ENCODE measurements around the gene SLC8A1.

SLC8A1 gene

DNA sequence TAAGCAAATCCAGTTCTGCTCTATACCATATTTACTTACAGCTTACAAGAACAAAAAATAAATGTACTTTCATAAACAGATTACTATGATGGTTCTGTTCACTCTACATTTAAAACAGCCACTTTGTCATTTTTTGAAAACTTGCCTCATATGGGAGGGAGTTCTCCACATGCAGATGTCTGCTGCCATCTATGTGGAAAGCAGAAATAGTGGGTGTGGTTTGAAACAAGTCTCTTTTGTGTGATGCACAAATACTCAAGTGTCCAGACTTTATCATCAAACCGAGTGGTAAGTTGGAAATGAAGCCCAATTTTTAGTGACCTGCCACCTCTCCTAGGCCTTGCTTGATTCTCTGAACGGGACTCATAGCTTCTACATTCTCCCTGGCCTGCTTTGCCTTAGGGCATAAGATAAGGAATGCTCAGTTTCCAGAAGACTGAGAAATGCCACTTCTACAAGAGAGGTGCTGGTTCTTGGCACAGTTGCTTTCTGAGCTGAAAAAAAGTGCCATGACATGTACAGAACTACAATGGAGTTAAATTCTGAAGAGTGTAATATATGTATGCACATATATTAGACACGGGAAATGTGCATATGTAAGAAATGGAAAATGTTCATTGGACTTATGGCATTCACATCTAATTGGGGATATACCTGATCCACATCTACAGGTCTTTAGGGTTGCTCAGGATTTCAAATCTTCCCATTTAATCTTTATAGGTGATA lies 221.0 kb downstream of the SLC8A1 start:
- Histone ChIP-seq H4K20me1 (ENCODE audit: insufficient read depth, low read length) (no peaks in the 10 kb centered on the region), H3K9me3 (ENCODE audit: insufficient read depth, low read length, severe bottlenecking) (no peaks in the 10 kb centered on the region), H3K4me1 (ENCODE audit: insufficient read depth, low read length) (no peaks in the 10 kb centered on the region), H3K27me3 (ENCODE audit: insufficient read depth, low read length, poor library complexity) (no peaks in the 10 kb centered on the region), H3K79me2 (ENCODE audit: insufficient read depth, low read length) (no peaks in the 10 kb centered on the region), H3K9ac (ENCODE audit: low read depth, low read length) (no peak overlapping the region), H2AFZ (ENCODE audit: low read depth, low read length) (no peak overlapping the region), H3K4me3 (ENCODE audit: low read depth in 1 of 2, low read length in 2 of 2) (no peak overlapping the region), H3K27ac (ENCODE audit: low read length) (no peak overlapping the region), H3K36me3 (ENCODE audit: insufficient read depth, low read length) (no peaks in the 10 kb centered on the region), H3K4me2 (ENCODE audit: insufficient read depth, low read length) (no peak overlapping the region)
- ATAC-seq (ENCODE audit: insufficient read depth, low read depth) (no peak), DNase-seq (no peak)
- no peak for TF ChIP-seq EZH2 (IDR thresholded peaks at IDR 0.05; ENCODE audit: borderline replicate concordance, low read depth, low read length, severe bottlenecking)
- TF ChIP-seq, protein P1, sequence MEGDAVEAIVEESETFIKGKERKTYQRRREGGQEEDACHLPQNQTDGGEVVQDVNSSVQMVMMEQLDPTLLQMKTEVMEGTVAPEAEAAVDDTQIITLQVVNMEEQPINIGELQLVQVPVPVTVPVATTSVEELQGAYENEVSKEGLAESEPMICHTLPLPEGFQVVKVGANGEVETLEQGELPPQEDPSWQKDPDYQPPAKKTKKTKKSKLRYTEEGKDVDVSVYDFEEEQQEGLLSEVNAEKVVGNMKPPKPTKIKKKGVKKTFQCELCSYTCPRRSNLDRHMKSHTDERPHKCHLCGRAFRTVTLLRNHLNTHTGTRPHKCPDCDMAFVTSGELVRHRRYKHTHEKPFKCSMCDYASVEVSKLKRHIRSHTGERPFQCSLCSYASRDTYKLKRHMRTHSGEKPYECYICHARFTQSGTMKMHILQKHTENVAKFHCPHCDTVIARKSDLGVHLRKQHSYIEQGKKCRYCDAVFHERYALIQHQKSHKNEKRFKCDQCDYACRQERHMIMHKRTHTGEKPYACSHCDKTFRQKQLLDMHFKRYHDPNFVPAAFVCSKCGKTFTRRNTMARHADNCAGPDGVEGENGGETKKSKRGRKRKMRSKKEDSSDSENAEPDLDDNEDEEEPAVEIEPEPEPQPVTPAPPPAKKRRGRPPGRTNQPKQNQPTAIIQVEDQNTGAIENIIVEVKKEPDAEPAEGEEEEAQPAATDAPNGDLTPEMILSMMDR (IDR thresholded peaks at IDR 0.05; ENCODE audit: borderline replicate concordance, extremely low read depth, low read length, poor library complexity, severe bottlenecking), result peak; percentile 23

DNA sequence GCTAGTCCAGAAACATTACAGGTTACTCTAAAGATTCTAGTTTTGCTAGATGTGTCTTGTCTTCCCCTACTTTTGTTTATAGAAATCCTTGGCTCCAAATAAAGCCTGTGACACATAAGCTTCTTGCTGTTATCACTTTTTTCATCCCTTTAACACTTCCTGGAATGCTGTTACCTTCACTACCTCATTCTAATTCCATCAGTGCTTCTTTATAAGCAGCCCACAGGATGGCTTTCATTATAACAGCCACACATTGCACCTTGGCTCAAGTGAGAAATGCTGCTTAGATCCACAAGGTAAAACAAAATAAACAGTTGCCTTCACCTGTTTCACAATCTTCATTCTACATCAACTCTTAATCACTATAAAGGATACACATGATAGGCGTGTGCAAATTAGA lies 221.7 kb downstream of the SLC8A1 start:
- no peak for ATAC-seq (ENCODE audit: insufficient read depth, low read depth)
- Histone ChIP-seq H3K79me2 (ENCODE audit: insufficient read depth, low read length) (no peaks in the 10 kb centered on the region), H3K9ac (ENCODE audit: low read depth, low read length) (no peak overlapping the region), H3K4me3 (ENCODE audit: low read depth in 1 of 2, low read length in 2 of 2) (no peak overlapping the region), H3K36me3 (ENCODE audit: insufficient read depth, low read length) (no peaks in the 10 kb centered on the region), H3K27ac (ENCODE audit: low read length) (no peak overlapping the region), H3K9me3 (ENCODE audit: insufficient read depth, low read length, severe bottlenecking) (no peaks in the 10 kb centered on the region), H3K27me3 (ENCODE audit: insufficient read depth, low read length, poor library complexity) (no peaks in the 10 kb centered on the region), H4K20me1 (ENCODE audit: insufficient read depth, low read length) (no peaks in the 10 kb centered on the region), H3K4me1 (ENCODE audit: insufficient read depth, low read length) (no peaks in the 10 kb centered on the region), H2AFZ (ENCODE audit: low read depth, low read length) (no peak overlapping the region), H3K4me2 (ENCODE audit: insufficient read depth, low read length) (no peak overlapping the region)
- DNase-seq, result no peak
- no peak for TF ChIP-seq EZH2 (IDR thresholded peaks at IDR 0.05; ENCODE audit: borderline replicate concordance, low read depth, low read length, severe bottlenecking)
- TF ChIP-seq, protein P1 (IDR thresholded peaks at IDR 0.05; ENCODE audit: borderline replicate concordance, extremely low read depth, low read length, poor library complexity, severe bottlenecking), result no peak

DNA sequence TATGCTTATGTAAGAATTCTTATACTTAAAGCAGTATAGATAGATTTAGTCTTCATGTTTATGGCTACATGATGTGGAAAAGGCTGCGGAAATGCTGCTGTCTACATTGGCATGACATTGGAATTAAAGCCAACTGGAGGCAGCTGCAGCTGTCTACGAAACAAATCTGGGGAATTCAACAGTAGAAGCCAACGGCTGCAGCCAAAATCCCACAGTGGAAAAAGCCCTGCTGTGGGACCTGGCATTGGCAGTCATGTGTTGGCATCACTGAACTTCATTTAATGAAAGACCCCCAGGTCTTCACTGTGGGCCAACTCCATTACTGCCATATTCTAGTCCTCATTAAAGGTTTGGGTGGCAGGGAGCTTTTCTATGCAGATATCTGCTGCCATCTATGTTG lies 223.6 kb downstream of the SLC8A1 start:
- DNase-seq (no peak), ATAC-seq (ENCODE audit: insufficient read depth, low read depth) (no peak)
- no peak for TF ChIP-seq EZH2 (IDR thresholded peaks at IDR 0.05; ENCODE audit: borderline replicate concordance, low read depth, low read length, severe bottlenecking)
- TF ChIP-seq, protein P1 (IDR thresholded peaks at IDR 0.05; ENCODE audit: borderline replicate concordance, extremely low read depth, low read length, poor library complexity, severe bottlenecking), result no peak
- H3K79me2 ChIP-seq (ENCODE audit: insufficient read depth, low read length), result no peaks in the 10 kb centered on the region
- no peaks in the 10 kb centered on the region for H3K4me1 ChIP-seq (ENCODE audit: insufficient read depth, low read length)
- no peaks in the 10 kb centered on the region for H3K36me3 ChIP-seq (ENCODE audit: insufficient read depth, low read length)
- no peak overlapping the region for H3K27ac ChIP-seq (ENCODE audit: low read length)
- H3K4me2 ChIP-seq (ENCODE audit: insufficient read depth, low read length), result no peak overlapping the region
- H3K9ac ChIP-seq (ENCODE audit: low read depth, low read length), result no peak overlapping the region
- H2AFZ ChIP-seq (ENCODE audit: low read depth, low read length), result no peak overlapping the region
- H3K4me3 ChIP-seq (ENCODE audit: low read depth in 1 of 2, low read length in 2 of 2), result no peak overlapping the region
- no peaks in the 10 kb centered on the region for H3K27me3 ChIP-seq (ENCODE audit: insufficient read depth, low read length, poor library complexity)
- H3K9me3 ChIP-seq (ENCODE audit: insufficient read depth, low read length, severe bottlenecking), result no peaks in the 10 kb centered on the region
- no peaks in the 10 kb centered on the region for H4K20me1 ChIP-seq (ENCODE audit: insufficient read depth, low read length)
